CD14-positive monocyte (primary cell): ENCODE results near the gene HLA-DOA. TPM values are rescaled to one million over a fixed set of nuclear protein-coding genes. Genes with fewer than 3 reads are reported as not detected.

Experiments used
- DNase-seq, 3 donors: peaks; one replicate each; pipeline ENCODE4 v3.0.0-alpha.2; 2011 to 2022
- H2AFZ ChIP-seq: 2 replicates; pipeline ENCODE4 v1.6.0; 2012; ENCODE audit warnings: mild to moderate bottlenecking, low read depth, low read length, inconsistent platforms; ENCODE audit not compliant: insufficient read depth, poor library complexity, severe bottlenecking
- H3K27ac ChIP-seq, 2 donors: 1 replicate in 1 of 2; 2 replicates in 1 of 2; pipeline ENCODE4 v1.5.1; 2012 to 2013; ENCODE audit warnings: low read length in 2 of 2, control low read depth in 1 of 2, inconsistent platforms in 1 of 2, low read depth in 1 of 2, mild to moderate bottlenecking in 1 of 2
- H3K27me3 ChIP-seq, 2 donors: one replicate each; pipeline versions ENCODE4 v1.6.0 to v1.6.1; 2011 to 2013; ENCODE audit warnings: low read length in 2 of 2; ENCODE audit not compliant: control insufficient read depth in 2 of 2, insufficient read depth in 2 of 2
- H3K36me3 ChIP-seq, 2 donors: replicated peaks in 1 of 2; 1 replicate in 1 of 2; 2 replicates in 1 of 2; pipeline versions ENCODE4 v1.5.1 to v1.6.1; 2012 to 2013; ENCODE audit warnings: low read length in 2 of 2, control low read depth in 1 of 2, inconsistent platforms in 1 of 2, mild to moderate bottlenecking in 1 of 2; ENCODE audit not compliant: insufficient read depth in 2 of 2, control insufficient read depth in 1 of 2
- H3K4me1 ChIP-seq, 2 donors: 1 replicate in 1 of 2; 2 replicates in 1 of 2; pipeline versions ENCODE4 v1.5.1 to v1.6.1; 2012 to 2013; ENCODE audit warnings: low read length in 2 of 2, control low read depth in 1 of 2, inconsistent platforms in 1 of 2, mild to moderate bottlenecking in 1 of 2, moderate library complexity in 1 of 2; ENCODE audit not compliant: insufficient read depth in 2 of 2, control insufficient read depth in 1 of 2
- H3K4me2 ChIP-seq: replicated peaks from 2 replicates; pipeline ENCODE3; 2012; ENCODE audit warnings: low read length, moderate library complexity, mild to moderate bottlenecking; ENCODE audit not compliant: poor library complexity, severe bottlenecking; ENCODE audit errors: extremely low read depth
- H3K4me3 ChIP-seq, 3 experiments: fragments of 200-600 bp in 1 of 3; sonication (generic) in 1 of 3; replicated peaks in 1 of 3; 1 replicate in 2 of 3; 2 replicates in 1 of 3; pipeline ENCODE4 v1.5.1; 2011 to 2013; ENCODE audit warnings: low read length in 3 of 3, mild to moderate bottlenecking in 3 of 3, control low read depth in 2 of 3, low read depth in 2 of 3, inconsistent platforms in 1 of 3, moderate library complexity in 1 of 3
- H3K79me2 ChIP-seq: 2 replicates; pipeline ENCODE4 v1.6.0; 2012; ENCODE audit warnings: mild to moderate bottlenecking, control low read depth, inconsistent platforms, low read length, moderate library complexity; ENCODE audit not compliant: insufficient read depth
- H3K9ac ChIP-seq: 2 replicates; pipeline ENCODE4 v1.6.0; 2017; ENCODE audit warnings: low read length, mild to moderate bottlenecking; ENCODE audit not compliant: insufficient read depth, poor library complexity, severe bottlenecking
- H3K9me3 ChIP-seq, 2 donors: replicated peaks in 1 of 2; 1 replicate in 1 of 2; 2 replicates in 1 of 2; pipeline versions ENCODE4 v1.5.1 to v1.6.1; 2012 to 2013; ENCODE audit warnings: low read length in 2 of 2, control low read depth in 1 of 2; ENCODE audit not compliant: control insufficient read depth in 1 of 2, insufficient read depth in 1 of 2
- H4K20me1 ChIP-seq: 2 replicates; pipeline ENCODE4 v1.6.0; 2012; ENCODE audit warnings: mild to moderate bottlenecking, low read length, control low read depth, moderate library complexity; ENCODE audit not compliant: insufficient read depth
- H3K27ac Mint-ChIP-seq, 7 donors: one replicate each; pipeline ENCODE4 v1.8.0; 2020; ENCODE audit warnings: mild to moderate bottlenecking in 7 of 7, mixed read lengths in 7 of 7, moderate library complexity in 6 of 7, inconsistent platforms in 2 of 7
- H3K27me3 Mint-ChIP-seq, 3 donors: one replicate each; pipeline ENCODE4 v1.8.0; 2021 to 2022; ENCODE audit warnings: low read depth in 3 of 3, mild to moderate bottlenecking in 3 of 3, mixed read lengths in 3 of 3, moderate library complexity in 3 of 3, inconsistent platforms in 1 of 3
- H3K36me3 Mint-ChIP-seq, 2 donors: one replicate each; pipeline ENCODE4 v1.8.0; 2020; ENCODE audit warnings: mixed read lengths in 2 of 2, inconsistent platforms in 1 of 2, mild to moderate bottlenecking in 1 of 2
- H3K4me1 Mint-ChIP-seq: one replicate; pipeline ENCODE4 v1.8.0; 2020; ENCODE audit warnings: mild to moderate bottlenecking, mixed read lengths
- H3K4me3 Mint-ChIP-seq, 2 donors: one replicate each; pipeline ENCODE4 v1.8.0; 2020; ENCODE audit warnings: mild to moderate bottlenecking in 2 of 2, mixed read lengths in 2 of 2, moderate library complexity in 1 of 2
- H3K9me3 Mint-ChIP-seq, 7 donors: one replicate each; pipeline ENCODE4 v1.8.0; 2020 to 2022; ENCODE audit warnings: mixed read lengths in 7 of 7, mild to moderate bottlenecking in 6 of 7, moderate library complexity in 6 of 7, inconsistent platforms in 2 of 7
- CTCF ChIP-seq: fragments of 200-600 bp; IDR thresholded peaks from one replicate; pipeline ENCODE4 v1.8.0; 2022; ENCODE audit warnings: antibody characterized with exemption, mild to moderate bottlenecking
- WGBS: methylation state at CpG from one replicate; pipeline ENCODE4 v1.1.5; 2013; ENCODE audit warnings: missing lambda C conversion rate; ENCODE audit not compliant: insufficient coverage; 5-methylcytosine and 5-hydroxymethylcytosine counted together
- intact Hi-C, 2 donors: fragments of 100-400 bp; cut with micrococcal nuclease; formaldehyde crosslinking; loops; one replicate each; pipeline versions ENCODE4 v1.15.0 to v1.15.1; 2023
- polyA plus RNA-seq, 3 donors: library from polyadenylated mRNA; depleted of rRNA in 1 of 3; unstranded in 2 of 3; stranded (reverse) in 1 of 3; fragments of 300-500 nt in 2 of 3; fragments of >200 nt in 1 of 3; fragmentation: Illumina TruSeq in 2 of 3; gene quantifications; 1 replicate in 2 of 3; 2 replicates in 1 of 3; pipeline ENCODE4 v1.2.3, GENCODE V29; 2012 to 2021

The HLA-DOA gene
- polyA plus RNA-seq, 3 donors = 2.8 to 15.4 (median 9.1) TPM

- H3K27ac Mint-ChIP-seq = no peak overlapping the region
- Histone ChIP-seq H3K9me3 (peaks cover 0 to 2% of the 10 kb centered on the region in 2 donors), H3K27ac (no peak overlapping the region), H3K36me3 (no peaks in the 10 kb centered on the region), H4K20me1 (no peaks in the 10 kb centered on the region), H3K4me2 (no peak overlapping the region), H3K4me1 (peaks cover 0 to 2% of the 10 kb centered on the region in 2 donors), H3K79me2 (no peaks in the 10 kb centered on the region), H3K27me3 (no peaks in the 10 kb centered on the region), H3K9ac (no peak overlapping the region), H2AFZ (no peak overlapping the region), H3K4me3 (no peak overlapping the region)
- intact Hi-C loops = no loop called here
- H3K9me3 Mint-ChIP-seq = peaks cover 5 to 19% (median 10%) of the 10 kb centered on the region in 7 donors
- TF ChIP-seq CTCF = no peak
- H3K4me3 Mint-ChIP-seq = no peak overlapping the region
- DNase-seq = no peak
- peaks cover 0 to 7% (median 0%) of the 10 kb centered on the region in 3 donors for H3K27me3 Mint-ChIP-seq
- WGBS = no CpG with 5 or more reads among the region's 1 CpG
- no peaks in the 10 kb centered on the region for H3K4me1 Mint-ChIP-seq
- no peaks in the 10 kb centered on the region for H3K36me3 Mint-ChIP-seq
Measured at GRCh38 chr6:33036535-33036934, 27.1 kb upstream of the HLA-DOA start.

GRCh38 chr6:33034554-33034953, 25.2 kb upstream of the HLA-DOA start:
- Histone ChIP-seq H2AFZ (no peak overlapping the region), H3K4me1 (peaks cover 8 to 12% of the 10 kb centered on the region in 2 donors), H3K9me3 (peaks cover 0 to 2% of the 10 kb centered on the region in 2 donors), H3K27ac (no peak overlapping the region), H3K27me3 (no peaks in the 10 kb centered on the region), H3K36me3 (no peaks in the 10 kb centered on the region), H3K4me3 (no peak overlapping the region), H3K4me2 (no peak overlapping the region), H3K9ac (no peak overlapping the region), H3K79me2 (no peaks in the 10 kb centered on the region), H4K20me1 (no peaks in the 10 kb centered on the region)
- Mint-ChIP-seq H3K36me3 (no peaks in the 10 kb centered on the region), H3K9me3 (peaks cover 5 to 19% (median 10%) of the 10 kb centered on the region in 7 donors), H3K27ac (no peak overlapping the region), H3K4me1 (peaks cover 13% of the 10 kb centered on the region), H3K4me3 (no peak overlapping the region), H3K27me3 (peaks cover 0 to 7% (median 0%) of the 10 kb centered on the region in 3 donors)
- intact Hi-C loops = no loop called here
- DNase-seq = no peak
- no CpG with 5 or more reads among the region's 1 CpG for WGBS
- no peak for TF ChIP-seq CTCF
